ENCODE data around the gene POT1.
A peak's percentile ranks its signal among the peaks of the same experiment; 100 is the strongest.

The POT1 gene

DNA sequence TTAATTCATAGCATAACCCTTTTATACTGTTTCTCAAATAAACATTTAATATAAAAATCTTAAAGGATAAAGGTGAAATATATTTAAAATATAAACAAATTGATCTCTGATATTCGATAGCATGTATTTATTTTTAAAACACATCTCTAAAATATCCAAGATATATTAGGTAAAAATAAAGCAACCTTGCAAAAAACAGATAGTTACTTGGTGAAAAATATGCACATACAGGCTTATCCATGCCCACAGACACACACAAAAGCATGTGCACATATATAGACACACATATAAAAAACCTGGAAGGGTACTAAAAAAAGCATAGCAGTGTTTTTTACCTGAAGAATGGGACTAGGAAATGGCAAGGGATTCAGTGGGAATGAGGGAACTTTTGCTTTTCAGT lies 19.8 kb downstream of the POT1 start:
- no peak for DNase-seq

DNA sequence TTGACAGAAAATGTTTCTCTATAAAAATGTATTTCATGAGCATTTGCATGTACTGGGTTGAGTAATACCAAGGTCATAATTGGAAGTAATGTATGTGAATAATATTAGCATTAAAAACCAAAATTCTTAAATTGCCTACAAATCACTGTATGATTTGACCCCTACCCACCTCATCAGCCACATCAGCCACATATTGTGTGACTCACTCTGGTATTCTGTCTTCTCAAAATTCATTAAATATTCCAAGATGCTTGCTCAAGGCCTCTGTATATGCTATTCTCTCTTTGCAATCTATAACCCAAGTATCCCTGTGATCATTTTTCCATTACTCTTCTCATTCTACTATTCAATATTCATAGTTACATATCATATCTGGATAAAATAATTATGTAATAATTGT lies 21.4 kb downstream of the POT1 start:
- no peak for DNase-seq

DNA sequence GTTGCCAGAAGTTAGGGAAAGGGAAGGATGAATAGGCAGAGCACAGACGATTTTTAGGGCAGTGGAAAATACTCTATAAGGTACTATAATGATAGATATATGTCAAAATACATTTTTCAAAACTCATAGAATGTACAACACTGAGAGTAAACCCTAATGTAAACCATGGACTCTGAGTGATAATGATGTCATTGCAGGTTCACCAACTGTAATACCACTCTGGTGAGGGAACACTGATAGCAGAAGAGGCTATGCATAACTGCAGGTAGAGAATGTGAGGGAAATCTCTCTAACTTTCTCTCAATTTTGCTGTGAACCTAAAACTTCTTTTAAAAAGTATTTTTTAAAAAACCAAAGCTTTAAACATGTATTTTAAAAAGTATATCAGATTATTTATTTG lies 22.1 kb downstream of the POT1 start:
- DNase-seq: no peak

DNA sequence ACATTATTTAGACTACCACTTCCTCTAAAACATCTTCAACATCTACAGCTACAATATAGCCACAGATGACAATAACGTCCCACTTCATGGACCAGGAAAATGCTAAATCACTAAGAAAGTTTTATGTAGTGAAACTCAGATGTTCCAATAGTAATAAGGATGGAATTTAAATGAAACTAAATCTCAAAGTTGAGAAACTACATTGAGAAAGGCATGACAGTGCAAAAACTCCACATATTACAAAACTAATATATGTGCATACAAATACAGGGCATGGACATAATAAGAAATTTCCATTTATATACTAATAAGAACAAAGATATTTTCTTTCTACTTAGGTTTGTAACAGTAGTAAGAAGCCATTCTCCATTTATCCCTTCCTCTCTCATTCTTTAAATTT lies 31.1 kb downstream of the POT1 start:
- no peak for DNase-seq

DNA sequence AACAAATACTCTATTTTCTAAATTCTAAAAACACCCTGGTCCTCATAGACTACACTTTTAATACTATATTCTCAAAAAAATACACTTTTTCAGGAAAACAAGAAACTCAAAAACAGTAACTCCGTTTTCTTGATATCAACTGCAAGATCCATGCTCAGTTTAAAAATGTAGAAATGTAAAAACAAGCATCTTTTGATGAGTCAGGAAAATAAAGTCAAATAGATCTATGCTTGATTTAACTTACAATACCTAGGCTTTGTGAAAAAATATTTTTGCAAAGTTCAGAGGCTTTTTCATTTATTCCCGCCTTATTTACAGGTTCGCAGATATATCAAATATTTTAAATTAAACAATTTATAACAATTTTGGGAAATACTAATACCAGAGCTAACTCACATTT lies 33.6 kb downstream of the POT1 start:
- no peak for DNase-seq

DNA sequence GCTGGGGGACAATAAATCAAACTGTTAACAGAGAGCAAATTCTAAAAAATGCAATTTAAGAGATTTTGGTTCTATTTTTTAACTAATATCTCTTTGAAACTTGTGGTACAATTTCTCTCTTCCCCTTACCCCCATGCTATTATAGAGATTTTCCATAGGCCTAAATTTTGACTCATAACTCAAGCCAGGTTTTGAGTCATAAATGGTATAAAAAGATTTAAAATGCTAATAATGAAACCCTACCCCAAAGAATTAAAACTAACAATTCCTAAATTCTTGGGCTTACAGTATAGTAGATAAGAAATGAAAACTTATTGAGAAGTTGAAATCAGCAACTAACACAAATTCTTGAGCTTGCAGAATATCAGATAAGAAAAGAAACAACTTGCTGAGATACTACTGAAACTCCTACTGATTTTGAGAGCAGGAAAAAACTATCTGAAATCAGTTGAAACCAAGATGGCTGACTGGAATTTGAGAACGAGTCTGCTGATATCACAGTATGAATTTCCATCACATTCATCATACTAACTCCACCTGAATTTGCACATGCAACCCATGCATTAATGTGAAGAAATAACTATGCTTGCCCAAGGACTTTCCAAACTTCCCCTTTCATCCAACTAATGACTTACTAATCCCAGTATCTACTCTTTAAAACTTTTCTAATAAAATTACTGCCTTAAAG lies 36.3 kb downstream of the POT1 start:
- DNase-seq: no peak

DNA sequence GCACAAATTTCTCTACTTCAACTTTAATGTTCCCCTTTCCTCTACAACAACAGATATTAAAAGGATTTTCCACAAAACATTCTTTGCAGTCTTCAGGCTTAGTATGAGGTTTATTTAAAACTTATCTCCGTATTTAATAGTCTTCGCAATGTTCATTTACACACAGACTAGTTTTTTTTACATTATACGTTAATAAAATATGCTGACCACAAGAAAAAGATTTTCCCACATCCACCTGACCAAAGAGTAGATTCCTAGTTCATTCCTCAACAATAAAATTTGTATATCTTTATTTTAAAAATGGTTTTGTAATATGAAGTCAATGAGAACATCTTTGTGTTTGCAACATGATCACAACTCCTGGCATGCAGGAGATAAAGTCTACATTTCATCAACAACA lies 42.4 kb downstream of the POT1 start:
- DNase-seq: no peak

DNA sequence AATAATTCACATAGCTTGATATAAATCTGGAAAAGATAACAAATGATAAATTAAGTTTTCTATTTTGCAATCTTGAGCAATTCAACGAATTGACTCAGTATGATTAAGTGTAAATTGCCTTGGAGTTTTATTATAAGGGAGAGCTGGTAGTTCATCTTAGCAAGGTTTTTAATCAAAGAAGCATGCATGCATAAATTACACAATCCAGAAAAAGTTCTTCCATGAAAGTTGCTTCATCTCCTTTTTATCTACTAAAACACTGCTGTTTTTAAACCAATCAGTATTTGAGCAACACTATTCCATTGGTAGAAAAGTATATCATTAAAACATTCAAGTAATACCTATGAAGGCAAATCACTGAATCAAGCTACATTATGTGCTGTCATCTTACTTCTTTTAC lies 47.6 kb downstream of the POT1 start:
- no peak for DNase-seq

DNA sequence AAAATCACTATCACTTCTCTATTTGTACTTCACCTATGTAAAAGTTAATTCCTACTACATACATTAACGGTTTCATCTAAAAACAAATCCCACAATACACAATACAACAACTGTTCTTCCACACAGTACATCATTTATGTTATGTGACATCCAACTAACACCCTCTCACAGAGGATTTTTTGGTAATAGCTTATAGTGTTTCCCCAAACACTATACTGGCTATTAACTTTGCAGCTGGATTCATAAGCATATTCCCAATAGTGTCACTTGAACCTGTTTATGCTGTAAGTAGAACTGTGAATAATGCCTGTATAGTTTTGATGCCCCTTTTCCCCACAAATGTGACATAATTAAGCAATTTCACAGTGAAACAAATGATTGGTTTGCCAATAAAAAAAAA lies 49.9 kb downstream of the POT1 start:
- no peak for DNase-seq

DNA sequence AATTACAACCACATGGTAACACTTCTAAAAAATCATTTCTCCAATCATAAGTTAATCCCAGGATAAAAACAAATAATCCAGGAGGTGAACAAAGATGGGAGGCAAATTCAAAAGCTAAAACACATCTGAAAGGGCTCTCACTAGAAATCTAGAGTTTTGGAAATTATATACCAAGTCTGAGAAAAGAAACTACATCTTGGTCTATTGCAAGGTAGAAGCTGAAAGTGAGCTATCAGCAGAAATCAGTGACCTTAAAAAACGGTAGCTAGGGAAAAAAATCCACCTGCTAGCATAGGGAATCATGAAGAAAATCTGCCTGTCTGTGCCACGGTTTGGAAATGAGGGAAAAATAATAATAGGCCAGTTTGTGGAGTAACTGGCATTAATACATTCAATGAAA lies 50.5 kb downstream of the POT1 start:
- DNase-seq: no peak

DNA sequence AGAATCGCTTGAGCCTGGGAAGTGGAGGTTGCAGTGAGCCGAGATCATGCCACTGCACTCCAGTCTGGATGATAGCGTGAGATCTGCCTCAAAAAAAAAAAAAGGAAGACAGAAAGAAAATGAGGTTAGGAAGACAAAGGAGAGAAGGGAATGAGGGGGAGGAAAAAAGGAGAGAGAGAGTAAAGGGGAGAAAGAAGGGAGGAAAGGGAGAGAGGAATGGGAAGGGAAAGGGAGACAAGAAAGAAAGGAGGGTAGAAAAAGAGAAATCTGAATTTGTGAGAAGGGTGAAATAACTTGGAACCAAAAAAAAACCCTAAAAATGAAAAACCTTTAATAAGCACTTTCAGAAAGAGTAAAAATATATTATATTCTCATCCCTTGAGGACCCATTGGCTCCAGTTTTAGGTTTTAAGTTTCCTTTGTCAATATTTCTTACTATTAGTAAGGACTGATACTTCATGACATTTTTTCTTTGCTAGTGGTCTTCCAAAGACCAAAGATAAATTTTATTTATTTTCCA lies 54.9 kb downstream of the POT1 start:
- DNase-seq: no peak

DNA sequence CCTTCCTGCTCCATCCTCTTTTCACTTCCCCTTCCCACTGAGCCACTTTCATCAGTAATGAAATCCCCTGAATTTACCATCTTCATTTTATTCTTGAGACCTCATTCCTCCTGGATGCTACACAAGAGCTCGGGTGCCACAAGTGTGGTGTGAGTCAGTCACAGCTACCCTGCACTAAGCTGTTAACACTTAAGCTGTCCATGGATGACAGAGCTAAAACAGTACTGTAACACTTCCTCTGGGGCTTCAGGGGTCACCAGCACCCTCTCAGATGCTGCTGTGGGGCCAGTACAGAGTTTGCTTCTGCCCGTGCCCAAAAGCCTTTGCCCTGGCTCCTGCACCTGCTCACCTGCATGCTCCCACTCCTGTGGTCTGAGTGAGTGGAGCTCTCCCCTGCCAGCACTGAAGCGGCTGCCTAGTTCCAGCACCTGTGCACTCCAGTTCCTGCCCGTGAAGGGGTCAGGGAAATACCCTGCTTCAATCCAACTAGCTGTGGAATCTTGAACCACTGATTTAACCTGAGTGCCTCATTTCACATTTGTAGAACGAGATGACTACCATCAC lies 71.9 kb downstream of the POT1 start:
- DNase-seq: no peak

DNA sequence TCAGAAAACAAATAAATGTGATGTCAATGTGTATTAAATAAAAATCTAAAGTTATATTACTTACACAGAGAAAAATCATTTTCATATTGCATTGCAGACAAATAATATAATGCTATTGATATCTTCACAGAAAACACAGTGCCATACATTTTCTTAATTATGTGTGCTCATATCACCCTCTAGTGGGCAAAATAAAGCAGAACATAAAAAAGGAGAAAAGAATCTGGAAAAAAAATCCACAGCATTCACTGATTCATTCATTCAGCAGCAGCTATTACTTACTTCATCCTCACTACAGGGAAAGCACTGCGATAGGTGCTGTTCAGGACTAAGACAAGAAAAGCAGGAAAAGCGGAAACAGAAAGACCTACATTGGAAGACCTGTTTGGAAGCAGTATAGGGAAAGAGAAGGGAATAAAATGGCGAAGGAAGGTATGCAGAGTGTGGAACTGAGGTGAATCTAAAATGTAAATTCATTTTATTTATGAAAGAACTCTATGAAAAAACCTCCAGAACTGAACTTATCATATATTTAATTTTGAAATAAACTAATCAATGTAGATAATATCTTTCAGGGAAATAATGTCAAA lies 73.2 kb downstream of the POT1 start:
- peak; percentile 25 for DNase-seq

DNA sequence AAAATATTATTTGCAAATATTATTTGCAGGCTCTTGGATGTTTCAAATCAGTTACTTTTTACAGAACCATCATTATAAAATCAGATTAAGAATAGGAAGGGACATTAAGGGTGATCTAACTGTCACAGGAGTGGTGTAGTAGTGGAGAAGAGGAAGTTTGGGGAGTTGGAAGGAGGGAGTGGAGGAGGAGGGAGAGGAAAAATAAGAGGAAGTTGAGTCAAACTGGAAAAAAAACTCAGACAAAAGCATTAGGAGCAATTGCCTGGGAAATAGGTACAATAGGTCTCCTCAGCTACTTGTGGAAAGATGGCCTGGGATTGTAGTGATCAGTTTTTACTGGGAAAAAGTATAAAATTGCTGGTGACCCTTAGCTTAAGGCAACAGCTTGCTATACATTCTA lies 86.3 kb downstream of the POT1 start:
- peak; percentile 27 for DNase-seq

DNA sequence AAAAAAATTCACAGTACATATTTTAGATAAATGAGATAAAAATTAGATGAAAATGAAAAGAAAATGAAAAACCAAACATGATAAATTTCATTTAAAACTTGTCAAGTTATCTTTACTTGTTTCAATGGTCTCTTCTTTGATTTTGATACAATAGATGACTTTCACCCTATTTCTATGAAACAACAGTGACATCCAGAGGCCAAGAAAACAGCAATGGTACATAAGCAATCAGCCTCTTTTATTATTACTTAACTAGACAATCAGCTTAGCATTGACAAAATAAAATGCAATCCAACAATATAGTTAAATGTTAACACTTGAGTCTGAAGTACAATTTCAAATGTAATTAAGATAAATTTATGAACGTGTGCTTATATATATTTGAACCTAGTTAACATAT lies 89.2 kb downstream of the POT1 start:
- DNase-seq: no peak

DNA sequence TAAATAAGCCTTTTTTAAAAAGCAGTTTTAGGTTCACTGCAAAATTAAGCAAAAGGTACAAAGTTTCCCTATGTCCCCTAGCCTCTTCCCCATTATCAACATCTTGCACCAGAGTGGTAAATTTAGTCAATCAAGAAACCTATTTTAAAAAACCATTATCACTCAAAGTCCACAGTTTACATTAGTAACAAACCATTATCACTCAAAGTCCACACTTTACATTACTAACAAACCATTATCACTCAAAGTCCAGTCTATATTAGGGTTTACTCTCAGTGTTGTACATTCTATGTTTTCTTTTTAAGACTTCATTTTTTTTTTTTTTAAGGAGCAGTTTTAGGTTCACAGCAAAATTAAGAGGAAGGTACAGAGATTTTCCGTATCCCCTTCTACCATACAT lies 89.9 kb downstream of the POT1 start:
- DNase-seq: no peak

DNA sequence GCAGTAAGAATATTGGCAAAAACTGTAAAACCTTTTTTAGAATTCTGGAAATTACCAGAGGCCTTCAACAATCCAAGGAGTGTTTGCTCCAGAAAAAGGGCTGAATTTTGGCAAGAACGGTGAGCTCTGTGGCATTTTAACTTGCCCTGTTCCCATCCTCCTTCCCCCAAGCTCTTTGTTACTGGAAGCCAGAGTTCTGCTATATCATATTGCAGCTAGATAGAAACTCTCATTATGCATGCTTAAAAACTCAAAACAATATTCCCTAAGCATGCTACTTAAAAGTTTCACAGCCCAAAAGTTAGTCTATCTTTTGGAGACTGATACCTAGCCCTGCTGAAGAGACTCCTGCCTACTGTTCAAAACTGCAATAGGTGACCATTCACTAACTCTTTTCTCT lies 93.5 kb downstream of the POT1 start:
- no peak for DNase-seq

DNA sequence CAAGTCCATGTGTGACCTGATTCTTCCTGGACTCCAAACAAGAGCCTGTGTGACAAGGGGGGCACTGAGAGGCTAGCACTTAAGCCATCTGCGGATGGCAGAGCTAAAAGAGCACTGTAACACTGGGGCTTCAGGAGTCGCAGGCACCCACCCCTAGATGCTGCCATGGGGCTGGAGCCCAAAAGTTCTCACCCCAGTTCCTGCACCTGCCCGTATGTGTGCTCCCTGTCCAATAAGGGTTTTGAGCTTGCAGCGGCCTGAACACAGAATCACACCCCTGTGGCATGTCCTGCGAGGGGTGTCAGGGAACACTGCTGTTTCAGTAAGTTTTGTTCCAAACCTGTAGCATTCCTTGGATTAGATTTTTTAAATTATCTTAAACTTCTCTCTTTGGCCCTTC lies 110.8 kb downstream of the POT1 start:
- DNase-seq: no peak

DNA sequence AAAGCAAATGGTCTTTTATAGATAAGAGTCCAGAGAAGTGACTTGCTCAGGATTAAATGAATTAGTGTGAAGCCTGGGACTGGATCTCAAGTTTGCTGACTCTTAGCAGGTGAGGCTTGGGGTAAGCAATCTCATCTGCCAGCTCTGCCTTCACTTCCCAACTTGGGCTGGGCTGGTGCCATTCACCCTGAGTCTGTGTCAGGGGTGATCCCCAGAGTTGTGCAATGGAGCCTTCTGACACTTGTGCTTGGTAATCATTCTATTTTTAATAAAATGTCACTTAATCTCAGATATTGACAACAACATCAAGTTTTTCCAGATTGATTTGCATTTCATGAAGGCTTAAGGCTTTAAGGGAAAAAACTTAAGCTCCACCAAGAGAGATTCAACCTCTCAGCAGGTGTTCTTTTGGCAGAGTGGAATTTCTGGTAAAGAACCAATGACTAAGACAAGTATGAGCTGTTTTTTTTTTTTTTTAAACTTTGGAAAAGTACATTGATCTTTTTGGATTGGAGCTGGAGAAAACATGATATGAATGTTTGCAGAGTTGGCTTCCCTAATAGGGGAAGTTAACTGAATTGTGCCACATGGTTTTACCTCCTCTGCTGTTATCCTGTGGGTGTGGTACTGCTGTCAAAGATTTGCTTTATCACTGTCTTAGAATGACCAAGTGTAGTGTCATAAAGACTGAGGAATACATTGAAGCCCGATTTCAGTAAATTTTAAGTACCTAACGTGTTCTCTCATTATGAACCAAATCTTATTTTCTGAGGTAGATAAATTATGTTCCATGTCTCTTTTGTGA lies 115.4 kb downstream of the POT1 start:
- peak; percentile 14 for DNase-seq

DNA sequence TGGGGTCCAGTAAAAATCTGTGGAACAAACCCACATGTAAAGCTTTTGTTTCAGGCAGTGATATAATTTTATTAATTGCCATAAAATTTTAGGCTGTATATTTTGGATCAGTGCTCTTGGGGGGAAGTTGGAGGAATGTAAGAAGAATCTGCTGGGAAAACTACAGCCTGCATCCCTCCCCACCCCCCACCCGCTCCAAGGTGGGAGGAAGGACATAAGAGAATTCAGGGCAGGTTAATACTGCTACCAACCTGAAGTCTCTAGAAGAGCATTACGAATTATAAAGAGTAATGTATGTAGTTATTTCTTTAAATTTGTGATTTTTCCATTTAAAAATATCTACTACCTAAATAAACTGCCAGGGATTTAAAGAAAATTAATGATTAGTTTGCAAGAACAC lies 116.9 kb downstream of the POT1 start:
- DNase-seq: no peak

DNA sequence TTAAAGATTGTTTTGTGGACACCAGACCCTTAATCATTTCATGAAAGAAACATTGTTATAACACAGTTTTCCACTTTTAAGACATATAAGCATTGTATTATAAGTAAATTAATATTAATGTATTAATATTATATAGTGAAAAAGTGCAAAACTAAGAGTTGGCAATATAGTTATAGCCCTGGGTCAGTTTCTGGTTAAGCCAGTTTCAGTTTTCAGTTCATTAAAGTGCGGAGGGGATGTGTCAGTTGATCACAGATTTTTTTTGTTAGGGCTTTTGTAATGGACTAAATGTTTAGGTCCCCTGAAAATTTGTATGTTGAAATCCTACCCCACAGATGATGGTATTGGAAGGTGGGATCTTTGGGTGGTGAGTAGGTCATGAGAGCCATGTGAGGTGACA lies 118.3 kb downstream of the POT1 start:
- DNase-seq: no peak

DNA sequence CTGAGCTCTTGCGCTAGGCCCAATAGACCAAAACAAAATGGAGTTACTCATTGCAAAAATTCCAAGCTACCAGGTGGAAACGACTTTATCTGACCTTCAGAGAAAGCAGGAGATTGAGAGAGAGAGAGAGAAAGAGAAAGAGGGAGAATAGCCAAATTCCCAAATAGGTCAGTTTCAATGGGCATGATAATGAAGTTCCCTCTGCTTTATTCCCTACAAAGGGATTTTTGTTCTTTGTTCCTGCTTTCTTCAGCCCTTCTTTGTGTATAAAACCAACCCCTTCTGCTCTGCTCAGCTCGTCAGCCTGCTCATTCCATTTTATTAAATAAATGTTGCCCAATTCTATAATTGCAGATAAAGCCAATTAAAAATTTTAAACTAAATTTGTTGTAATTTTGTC lies 119.0 kb downstream of the POT1 start:
- DNase-seq: no peak

DNA sequence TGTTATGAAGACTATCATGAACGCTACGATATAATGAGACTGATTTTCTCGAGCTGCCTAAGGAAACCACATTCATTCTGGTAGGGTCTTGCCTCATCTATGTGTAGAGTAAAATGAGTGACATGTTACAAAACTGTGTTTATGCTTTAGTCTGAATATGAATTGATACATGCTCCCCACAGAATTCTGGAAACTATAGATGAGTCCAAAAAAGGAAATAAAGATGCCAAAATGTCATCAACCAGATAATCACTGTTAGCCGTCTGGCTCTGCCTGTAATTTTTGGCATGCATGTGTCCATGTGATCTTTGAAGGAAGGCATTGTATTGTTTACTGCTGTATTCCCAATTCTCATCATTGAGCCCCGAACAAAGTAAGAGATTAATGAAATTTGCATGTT lies 121.4 kb downstream of the POT1 start:
- DNase-seq: no peak

DNA sequence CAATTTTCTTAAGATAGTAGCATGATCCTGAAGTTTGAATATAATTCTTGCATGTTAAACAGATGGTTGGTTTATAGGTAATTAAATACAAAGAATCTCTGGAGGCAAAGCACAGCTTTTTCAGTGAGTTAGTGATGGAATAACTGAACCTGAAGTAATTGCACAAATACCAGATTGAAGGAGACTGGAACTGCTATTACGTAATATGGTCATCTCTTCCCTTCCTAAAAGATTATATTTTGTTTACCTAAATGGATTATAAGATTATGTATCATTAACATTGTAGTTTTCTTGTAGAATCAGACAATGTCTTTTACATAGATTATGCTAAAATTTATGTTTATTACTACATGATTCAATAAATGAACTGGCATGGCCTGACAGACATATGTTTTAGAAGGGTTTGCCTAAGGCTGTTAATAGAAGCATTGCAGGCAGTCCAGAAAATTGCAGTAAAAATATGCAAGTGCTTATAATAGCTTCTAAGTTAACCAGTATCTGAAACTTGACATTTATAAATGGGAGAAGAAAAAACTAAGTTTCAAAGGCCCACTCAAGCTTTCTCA lies 128.2 kb downstream of the POT1 start:
- no peak for DNase-seq
